Spleen (tissue), 11 donors: ENCODE data around the gene ST3GAL4. TPM values are rescaled to one million over a fixed set of nuclear protein-coding genes. Genes with fewer than 3 reads are reported as not detected.

Experiments
- DNase-seq: peaks from one replicate; pipeline ENCODE4 v3.0.0-alpha.2; 2020
- H3K27ac ChIP-seq, 8 donors: fragments of 200-600 bp; sonication (generic) in 7 of 8; 1 replicate in 4 of 8; 2 replicates in 4 of 8; pipeline versions ENCODE4 v1.5.0 to v1.8.0; 2016 to 2021; ENCODE audit warnings: inconsistent platforms in 4 of 8, mild to moderate bottlenecking in 4 of 8, moderate library complexity in 1 of 8
- H3K27me3 ChIP-seq, 7 donors: fragments of 200-600 bp; sonication (generic) in 6 of 7; replicated peaks in 1 of 7; 1 replicate in 4 of 7; 2 replicates in 3 of 7; pipeline versions ENCODE4 v1.5.0 to v1.8.0; 2016 to 2021; ENCODE audit warnings: inconsistent platforms in 3 of 7, mild to moderate bottlenecking in 1 of 7
- H3K36me3 ChIP-seq, 6 donors: fragments of 200-600 bp; sonication (generic) in 5 of 6; 1 replicate in 4 of 6; 2 replicates in 2 of 6; pipeline versions ENCODE4 v1.5.0 to v1.8.0; 2016 to 2021; ENCODE audit warnings: inconsistent platforms in 2 of 6
- H3K4me1 ChIP-seq, 6 donors: fragments of 200-600 bp; sonication (generic) in 5 of 6; 1 replicate in 3 of 6; 2 replicates in 3 of 6; pipeline versions ENCODE4 v1.5.0 to v1.8.0; 2016 to 2021; ENCODE audit warnings: inconsistent platforms in 3 of 6
- H3K4me3 ChIP-seq, 8 donors: fragments of 200-600 bp; sonication (generic) in 7 of 8; 1 replicate in 4 of 8; 2 replicates in 4 of 8; pipeline versions ENCODE4 v1.5.0 to v1.8.0; 2016 to 2021; ENCODE audit warnings: inconsistent platforms in 4 of 8, mild to moderate bottlenecking in 4 of 8, moderate library complexity in 2 of 8
- H3K9me3 ChIP-seq, 8 donors: fragments of 200-600 bp; sonication (generic) in 7 of 8; 1 replicate in 4 of 8; 2 replicates in 4 of 8; pipeline versions ENCODE4 v1.5.0 to v1.8.0; 2016 to 2021; ENCODE audit warnings: inconsistent platforms in 4 of 8
- POLR2A ChIP-seq, 3 donors: fragments of 450-650 bp; IDR thresholded peaks; one replicate each; pipeline ENCODE4 v1.5.1; 2017; ENCODE audit warnings: antibody characterized with exemption in 3 of 3, mild to moderate bottlenecking in 1 of 3
- POLR2AphosphoS5 ChIP-seq, 3 donors: sonication (generic); formaldehyde crosslinking; IDR thresholded peaks; one replicate each; pipeline ENCODE4 v1.5.1; 2017; ENCODE audit warnings: antibody characterized with exemption in 3 of 3
- WGBS, 5 donors: extraction: QIAGEN DNeasy Blood & Tissue Kit in 3 of 5; methylation state at CpG; one replicate each; pipeline versions ENCODE4 v1.1.5 to v1.1.7; 2013 to 2018; 5-methylcytosine and 5-hydroxymethylcytosine counted together
- intact Hi-C: fragments of 100-400 bp; cut with DNase I; formaldehyde crosslinking; loops from one replicate; pipeline ENCODE4 v1.15.0; 2023; ENCODE audit warnings: low total_unique reads
- polyA plus RNA-seq, 3 donors: library from polyadenylated mRNA; stranded (reverse); fragments of 200-250 nt; gene quantifications; one replicate each; pipeline ENCODE4 v1.2.1, GENCODE V29; 2013
- total RNA-seq, 7 donors: library from RNA; depleted of rRNA in 3 of 7; stranded (reverse); fragments of >200 nt in 3 of 7; fragmentation: NEBNext Ultra II Directional in 4 of 7; extraction: Animal tissue kit (Norgen Biotek cat#: 25700) in 4 of 7; gene quantifications; one replicate each; pipeline versions ENCODE4 v1.1.0 to v1.2.1, GENCODE V29; 2016 to 2021
- TF ChIP-seq, protein P1 (sequence below), 11 experiments: fragments of 200-600 bp in 7 of 11; fragments of 450-650 bp in 4 of 11; sonication (generic) in 4 of 11; IDR thresholded peaks in 8 of 11; conservative IDR thresholded peaks in 3 of 11; 1 replicate in 7 of 11; 2 replicates in 4 of 11; pipeline versions ENCODE4 v1.4.0 to v1.8.0; 2016 to 2021; ENCODE audit warnings: antibody characterized with exemption in 11 of 11, inconsistent platforms in 4 of 11, mild to moderate bottlenecking in 1 of 11
- donor health status: healthy with polysubstance abuse.
- donor health status: DM: no; HTN: no; CAD: no; lungs with moderate emphysema.
- donor health status: DM: no; HTN: no; CAD: no.
- donor health status: Bipolar disorder and iron deficiency.
- donor health status: healthy.
- donor health status: DM: no; HTN: no; CAD: no.
- donor health status: DM: yes; HTN: yes; CAD: no.

ST3GAL4 gene
- total and polyA plus RNA-seq, 10 donors, result 12.8 to 102 (median 47.4) TPM

- Histone ChIP-seq H3K9me3 (no peaks in the 10 kb centered on the region), H3K4me1 (peaks cover 13 to 81% (median 56%) of the 10 kb centered on the region in 6 donors), H3K36me3 (no peaks in the 10 kb centered on the region), H3K27me3 (no peaks in the 10 kb centered on the region), H3K27ac (peak overlapping the region in 2 of 8 donors; percentile 87 to 88), H3K4me3 (no peak overlapping the region)
- DNase-seq, result no peak
- intact Hi-C loops, result no loop called here
- WGBS, 5 donors, result 68 to 88% (median 85%) methylated on average over 5 of the region's 5 CpGs
- TF ChIP-seq POLR2AphosphoS5 (IDR thresholded peaks at IDR 0.05) (no peak), POLR2A (IDR thresholded peaks at IDR 0.05) (no peak)
- TF ChIP-seq, protein P1, sequence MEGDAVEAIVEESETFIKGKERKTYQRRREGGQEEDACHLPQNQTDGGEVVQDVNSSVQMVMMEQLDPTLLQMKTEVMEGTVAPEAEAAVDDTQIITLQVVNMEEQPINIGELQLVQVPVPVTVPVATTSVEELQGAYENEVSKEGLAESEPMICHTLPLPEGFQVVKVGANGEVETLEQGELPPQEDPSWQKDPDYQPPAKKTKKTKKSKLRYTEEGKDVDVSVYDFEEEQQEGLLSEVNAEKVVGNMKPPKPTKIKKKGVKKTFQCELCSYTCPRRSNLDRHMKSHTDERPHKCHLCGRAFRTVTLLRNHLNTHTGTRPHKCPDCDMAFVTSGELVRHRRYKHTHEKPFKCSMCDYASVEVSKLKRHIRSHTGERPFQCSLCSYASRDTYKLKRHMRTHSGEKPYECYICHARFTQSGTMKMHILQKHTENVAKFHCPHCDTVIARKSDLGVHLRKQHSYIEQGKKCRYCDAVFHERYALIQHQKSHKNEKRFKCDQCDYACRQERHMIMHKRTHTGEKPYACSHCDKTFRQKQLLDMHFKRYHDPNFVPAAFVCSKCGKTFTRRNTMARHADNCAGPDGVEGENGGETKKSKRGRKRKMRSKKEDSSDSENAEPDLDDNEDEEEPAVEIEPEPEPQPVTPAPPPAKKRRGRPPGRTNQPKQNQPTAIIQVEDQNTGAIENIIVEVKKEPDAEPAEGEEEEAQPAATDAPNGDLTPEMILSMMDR (IDR thresholded peaks at IDR 0.05 in 8 of 11, conservative IDR thresholded peaks at IDR 0.05 in 3 of 11), result no peak
Observed at GRCh38 chr11:126387857-126388256, 32.4 kb downstream of the ST3GAL4 start.

DNA sequence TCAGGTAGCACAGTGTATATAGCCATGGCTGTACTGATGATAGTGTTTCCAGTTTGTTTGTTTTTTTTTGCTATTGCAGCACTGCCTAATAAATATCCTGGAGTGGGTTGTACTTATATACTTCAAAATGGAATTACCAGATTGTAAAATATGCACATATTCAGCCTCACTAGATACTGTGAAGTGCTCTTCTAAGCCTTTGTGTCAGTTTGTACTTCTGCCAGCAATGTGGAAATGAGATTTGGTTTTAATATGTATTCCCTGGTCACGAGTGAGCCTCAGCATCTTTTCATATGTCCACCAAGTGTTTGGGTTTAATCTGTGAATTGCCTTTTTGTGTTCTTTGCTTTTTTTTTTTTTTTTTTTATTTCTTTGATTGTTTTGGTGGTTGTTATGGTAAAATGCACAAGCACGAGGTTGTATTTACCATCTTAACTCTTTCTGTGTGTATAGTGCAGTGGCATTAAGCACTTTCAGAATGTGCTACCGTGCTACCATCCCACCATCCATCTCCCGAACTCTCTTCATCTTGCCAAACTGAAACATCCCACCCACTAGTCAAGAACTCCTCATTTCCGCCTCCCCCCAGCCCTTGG, 34.9 kb downstream of the ST3GAL4 start:
- 68 to 71% (median 70%) methylated on average over 5 of the region's 5 CpGs for WGBS, 5 donors
- H3K4me3 ChIP-seq, result no peak overlapping the region
- no peaks in the 10 kb centered on the region for H3K9me3 ChIP-seq
- no peaks in the 10 kb centered on the region for H3K36me3 ChIP-seq
- no peaks in the 10 kb centered on the region for H3K27me3 ChIP-seq
- H3K27ac ChIP-seq, result peak overlapping the region in 1 of 8 donors; percentile 64
- no peak for DNase-seq
- intact Hi-C loops, result no loop called here
- peaks cover 9 to 81% (median 55%) of the 10 kb centered on the region in 6 donors for H3K4me1 ChIP-seq
- TF ChIP-seq POLR2A (IDR thresholded peaks at IDR 0.05) (no peak), POLR2AphosphoS5 (IDR thresholded peaks at IDR 0.05) (no peak)
- TF ChIP-seq, protein P1 (IDR thresholded peaks at IDR 0.05 in 8 of 11, conservative IDR thresholded peaks at IDR 0.05 in 3 of 11), result no peak

DNA sequence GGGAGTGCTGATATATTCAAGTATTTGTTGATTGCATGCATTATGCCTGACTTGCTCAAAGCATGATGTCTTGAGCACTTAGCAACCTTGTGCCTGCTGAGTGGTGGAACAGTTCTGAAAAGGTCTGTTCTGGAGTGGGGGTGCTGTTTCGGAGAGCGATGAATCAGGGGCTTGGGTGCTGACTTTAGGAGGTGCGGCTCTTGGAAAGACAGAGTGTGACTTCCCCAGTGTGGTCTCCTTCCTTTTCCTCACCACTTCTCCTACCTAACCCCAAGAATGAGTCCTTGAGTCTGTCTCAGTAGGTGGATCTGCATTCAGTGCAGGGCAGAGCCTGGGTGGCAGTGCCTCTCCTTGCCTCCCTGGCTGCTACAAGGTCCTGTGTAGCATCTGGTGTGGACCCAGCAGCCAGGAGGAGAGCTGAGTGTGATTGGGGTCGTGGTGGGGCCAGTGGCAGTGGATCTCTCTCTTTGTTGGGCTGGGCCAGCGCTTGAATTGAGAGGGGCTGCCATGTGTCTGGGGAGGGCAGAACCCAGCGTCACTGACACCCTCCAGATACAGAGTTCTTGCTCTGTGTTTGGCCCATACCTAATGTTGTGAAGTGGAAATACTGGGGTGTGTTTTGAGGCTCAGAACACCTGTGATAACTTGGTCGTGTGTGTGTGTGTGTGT, 35.9 kb downstream of the ST3GAL4 start:
- TF ChIP-seq POLR2AphosphoS5 (IDR thresholded peaks at IDR 0.05), result no peak
- TF ChIP-seq, protein P1 (IDR thresholded peaks at IDR 0.05 in 8 of 11, conservative IDR thresholded peaks at IDR 0.05 in 3 of 11), result no peak
- TF ChIP-seq POLR2A (IDR thresholded peaks at IDR 0.05), result no peak
- Histone ChIP-seq H3K4me1 (peaks cover 9 to 73% (median 47%) of the 10 kb centered on the region in 6 donors), H3K27ac (peak overlapping the region in 5 of 8 donors; percentile 47 to 69 (median 53)), H3K27me3 (no peaks in the 10 kb centered on the region), H3K36me3 (no peaks in the 10 kb centered on the region), H3K4me3 (no peak overlapping the region), H3K9me3 (no peaks in the 10 kb centered on the region)
- intact Hi-C loops, result no loop called here
- 49 to 72% (median 62%) methylated on average over 7 of the region's 7 CpGs for WGBS, 5 donors
- DNase-seq, result peak; percentile 67

DNA sequence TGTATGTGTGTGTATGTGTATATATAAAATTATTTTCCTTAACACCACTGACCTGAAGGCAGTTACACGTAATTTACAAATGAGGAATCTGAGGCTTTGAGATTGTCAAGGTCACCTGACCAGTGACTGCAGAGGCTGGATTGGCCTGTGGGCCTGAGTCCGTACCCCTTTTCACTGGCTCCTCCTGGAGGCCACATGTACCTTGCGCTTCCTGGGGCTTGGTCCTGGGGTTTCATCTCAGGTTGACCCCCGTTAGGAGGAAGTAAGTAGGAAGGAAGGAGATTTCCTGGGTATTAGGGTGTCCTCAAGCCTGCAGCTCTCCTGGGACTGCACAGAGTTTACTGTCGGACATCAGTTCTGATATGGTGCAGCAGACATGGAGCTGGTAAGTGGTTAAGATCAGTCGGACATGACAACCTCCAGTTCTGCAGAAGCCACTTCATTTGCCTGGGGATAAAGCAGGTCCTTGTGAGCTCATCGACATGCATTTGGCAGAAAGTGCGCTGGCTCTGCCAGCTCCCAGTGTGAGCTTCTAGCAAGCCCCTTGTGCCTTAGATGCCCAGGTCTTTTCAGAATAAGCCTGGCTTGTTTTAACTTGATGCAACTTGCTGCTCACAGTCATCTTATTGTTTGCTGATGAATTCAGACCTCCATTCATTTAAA, 36.6 kb downstream of the ST3GAL4 start:
- Histone ChIP-seq H3K4me1 (peaks cover 4 to 69% (median 40%) of the 10 kb centered on the region in 6 donors), H3K27me3 (no peaks in the 10 kb centered on the region), H3K4me3 (no peak overlapping the region), H3K9me3 (no peaks in the 10 kb centered on the region), H3K36me3 (no peaks in the 10 kb centered on the region), H3K27ac (peak overlapping the region in 5 of 8 donors; percentile 20 to 69 (median 53))
- TF ChIP-seq POLR2A (IDR thresholded peaks at IDR 0.05), result no peak
- TF ChIP-seq, protein P1 (IDR thresholded peaks at IDR 0.05 in 8 of 11, conservative IDR thresholded peaks at IDR 0.05 in 3 of 11), result peak in 2 of 11 experiments; percentile 18 to 19
- no peak for TF ChIP-seq POLR2AphosphoS5 (IDR thresholded peaks at IDR 0.05)
- peak; percentile 78 for DNase-seq
- WGBS, 5 donors, result 19 to 43% (median 34%) methylated on average over 8 of the region's 8 CpGs
- intact Hi-C loops, result no loop called here
